ENCODE data around the gene NOSTRIN.
"Not testable (repeated sequence)": the region's sequence is repeated elsewhere in the genome, so short reads cannot be mapped to it uniquely, and the experiment has no call there.

Gene NOSTRIN

GRCh38 chr2:168851674-168852320 is 49.4 kb downstream of the NOSTRIN start:
- no peak for TF ChIP-seq CTCF (IDR thresholded peaks at IDR 0.05; ENCODE audit: low read depth, low read length, missing control alignments)
- DNase-seq (ENCODE audit: low read depth): no peak
- H3K4me3 ChIP-seq (ENCODE audit: low read depth, low read length): no peak overlapping the region

GRCh38 chr2:168852481-168852880 is 50.0 kb downstream of the NOSTRIN start:
- no peak for DNase-seq (ENCODE audit: low read depth)
- H3K4me3 ChIP-seq (ENCODE audit: low read depth, low read length): no peak overlapping the region
- TF ChIP-seq CTCF (IDR thresholded peaks at IDR 0.05; ENCODE audit: low read depth, low read length, missing control alignments): no peak

GRCh38 chr2:168853471-168853870 is 51.0 kb downstream of the NOSTRIN start:
- no peak for DNase-seq (ENCODE audit: low read depth)
- no peak overlapping the region for H3K4me3 ChIP-seq (ENCODE audit: low read depth, low read length)
- no peak for TF ChIP-seq CTCF (IDR thresholded peaks at IDR 0.05; ENCODE audit: low read depth, low read length, missing control alignments)

- TF ChIP-seq CTCF (IDR thresholded peaks at IDR 0.05; ENCODE audit: low read depth, low read length, missing control alignments): no peak
- DNase-seq (ENCODE audit: low read depth): no peak
- no peak overlapping the region for H3K4me3 ChIP-seq (ENCODE audit: low read depth, low read length)
Observed at GRCh38 chr2:168854651-168855050, 52.2 kb downstream of the NOSTRIN start.

- DNase-seq (ENCODE audit: low read depth): no peak
- TF ChIP-seq CTCF (IDR thresholded peaks at IDR 0.05; ENCODE audit: low read depth, low read length, missing control alignments): no peak
- no peak overlapping the region for H3K4me3 ChIP-seq (ENCODE audit: low read depth, low read length)
Observed at GRCh38 chr2:168855601-168856000, 53.2 kb downstream of the NOSTRIN start.

GRCh38 chr2:168858146-168858545 is 55.7 kb downstream of the NOSTRIN start:
- no peak for DNase-seq (ENCODE audit: low read depth)
- no peak for TF ChIP-seq CTCF (IDR thresholded peaks at IDR 0.05; ENCODE audit: low read depth, low read length, missing control alignments)
- no peak overlapping the region for H3K4me3 ChIP-seq (ENCODE audit: low read depth, low read length)

- not testable (repeated sequence) for H3K4me3 ChIP-seq (ENCODE audit: low read depth, low read length); DNase-seq (ENCODE audit: low read depth)
Observed at GRCh38 chr2:168867164-168867563, 64.7 kb downstream of the NOSTRIN start.

- DNase-seq (ENCODE audit: low read depth); H3K4me3 ChIP-seq (ENCODE audit: low read depth, low read length): not testable (repeated sequence)
Observed at GRCh38 chr2:168870369-168870768, 67.9 kb downstream of the NOSTRIN start.

GRCh38 chr2:168870824-168871223 is 68.4 kb downstream of the NOSTRIN start:
- DNase-seq (ENCODE audit: low read depth); H3K4me3 ChIP-seq (ENCODE audit: low read depth, low read length): not testable (repeated sequence)

All from GM12864 (cell line).